Measurements from ENCODE around the gene MARCHF5. TPM values are rescaled to one million over a fixed set of nuclear protein-coding genes. Genes with fewer than 3 reads are reported as not detected.
"Not testable (repeated sequence)": the region's sequence is repeated elsewhere in the genome, so short reads cannot be mapped to it uniquely, and the experiment has no call there.

The MARCHF5 gene
- total RNA-seq, 1 experiment from 2014 or later: 13.0 TPM

GRCh38 chr10:92387289-92387940, 96.4 kb downstream of the MARCHF5 start:
- DNase-seq (ENCODE audit: low spot score): peak; percentile 39

GRCh38 chr10:92393173-92393572, 102.2 kb downstream of the MARCHF5 start:
- DNase-seq (ENCODE audit: low spot score): not testable (repeated sequence)

GRCh38 chr10:92395271-92395670, 104.3 kb downstream of the MARCHF5 start:
- no peak for DNase-seq (ENCODE audit: low spot score)

GRCh38 chr10:92402234-92402633, 111.3 kb downstream of the MARCHF5 start:
- DNase-seq (ENCODE audit: low spot score): not testable (repeated sequence)

Other genes with a start within 250 kb of the MARCHF5 start
- gene CPEB3, start 89 bp upstream of the MARCHF5 start, total RNA-seq (2014; rRNA removed; shearing (Covaris generic)): 0.16 and 0.56 TPM in 2 replicates

All from H4 (cell line).